Activated CD4-positive, alpha-beta T cell treated with anti-CD3 and anti-CD28 coated beads, Interleukin-2, amount 50 U/mL, for 24 hours (primary cell): ENCODE data around the gene OR6B1.

ENCODE experiments used
- DNase-seq, 2 donors: peaks; one replicate each; pipeline ENCODE4 v3.0.0-alpha.2; 2020; ENCODE audit warnings: low read depth in 1 of 2, low spot score in 1 of 2

Gene OR6B1

DNA sequence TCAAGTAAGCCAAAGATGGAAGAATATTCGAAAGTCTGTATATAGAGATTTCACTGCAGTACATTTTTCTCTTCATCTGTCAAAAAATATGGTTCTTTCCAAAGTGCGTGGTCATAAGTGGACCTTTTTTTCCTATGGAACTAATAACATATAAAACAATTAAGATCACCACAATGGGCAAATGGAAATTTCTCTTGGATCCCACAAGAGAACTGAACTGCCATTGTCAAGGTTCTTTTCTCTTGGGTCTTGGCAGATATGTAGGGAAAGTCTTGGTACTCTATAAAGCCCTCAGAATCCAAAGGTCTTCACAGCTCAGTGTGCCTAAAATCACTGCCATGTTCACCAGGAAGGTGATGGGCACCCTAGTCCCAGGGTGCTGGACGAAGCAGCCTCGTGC lies at the start of gene OR6B1:
OR6B1 (plus strand) TSS at position 301 of the 400 bp plus-strand sequence. CDS start 3,677 bp downstream, outside the sequence.
- no peak for DNase-seq

DNA sequence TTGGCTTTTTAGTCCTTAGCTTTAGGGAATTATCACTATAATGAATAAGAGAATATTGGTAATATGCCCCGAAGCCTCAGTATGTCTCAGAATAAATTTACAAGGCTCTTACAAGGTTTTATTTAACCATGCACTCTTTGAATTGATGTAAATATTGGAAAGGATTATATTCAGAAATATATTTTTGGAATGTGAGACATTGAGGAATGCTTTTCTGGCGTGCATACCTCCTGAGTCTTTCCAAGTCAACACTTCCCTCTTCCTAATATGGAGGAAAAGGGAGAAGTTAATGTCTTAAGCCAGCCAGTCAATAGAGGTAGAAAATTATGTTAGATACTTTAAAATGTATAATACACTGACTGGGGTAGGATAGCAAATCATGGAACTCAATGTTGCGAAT lies 46.7 kb upstream of the OR6B1 start:
- no peak for DNase-seq

DNA sequence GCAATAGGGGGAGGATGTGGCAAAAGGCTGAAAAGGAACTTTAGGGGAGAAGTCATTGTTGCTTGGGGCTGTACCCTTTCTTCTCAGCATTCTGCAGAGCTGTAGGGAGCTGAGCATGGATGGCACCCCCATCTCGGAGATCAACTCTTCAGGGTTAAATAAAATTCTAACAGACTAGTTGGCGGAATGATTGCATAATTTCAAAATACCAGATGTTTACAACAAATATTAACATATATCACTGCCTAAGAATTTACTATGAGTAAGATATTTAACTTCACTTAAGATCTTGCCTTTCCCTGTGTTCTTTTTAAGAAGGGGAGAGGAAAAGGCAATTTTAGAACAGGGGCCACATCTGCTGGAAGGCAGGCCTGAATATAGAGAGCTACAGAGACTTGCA lies 46.0 kb upstream of the OR6B1 start:
- DNase-seq: no peak

DNA sequence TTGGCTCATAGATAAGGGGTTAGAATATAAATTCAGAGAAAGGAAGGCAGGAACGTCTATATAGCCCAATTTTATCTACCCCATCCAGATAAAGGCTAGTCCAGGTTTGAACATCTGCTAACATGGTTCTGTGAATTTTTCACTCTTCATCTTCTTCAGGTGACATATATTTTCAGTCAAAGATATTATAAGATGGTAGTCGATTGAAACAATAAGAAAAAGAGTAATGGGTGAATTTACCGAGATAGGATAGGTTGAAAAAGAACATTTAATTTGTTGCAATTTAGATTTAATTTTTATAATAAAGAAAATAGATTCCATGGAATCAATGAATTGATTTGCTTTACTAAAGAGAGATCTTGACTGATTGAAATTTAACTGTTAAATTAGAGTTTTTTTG lies 45.6 kb upstream of the OR6B1 start, which contains the start of gene OR2F1:
OR2F1 (plus strand) TSS at position 301 of the 400 bp plus-strand sequence. CDS start 5,127 bp downstream, outside the sequence.
- DNase-seq: no peak

DNA sequence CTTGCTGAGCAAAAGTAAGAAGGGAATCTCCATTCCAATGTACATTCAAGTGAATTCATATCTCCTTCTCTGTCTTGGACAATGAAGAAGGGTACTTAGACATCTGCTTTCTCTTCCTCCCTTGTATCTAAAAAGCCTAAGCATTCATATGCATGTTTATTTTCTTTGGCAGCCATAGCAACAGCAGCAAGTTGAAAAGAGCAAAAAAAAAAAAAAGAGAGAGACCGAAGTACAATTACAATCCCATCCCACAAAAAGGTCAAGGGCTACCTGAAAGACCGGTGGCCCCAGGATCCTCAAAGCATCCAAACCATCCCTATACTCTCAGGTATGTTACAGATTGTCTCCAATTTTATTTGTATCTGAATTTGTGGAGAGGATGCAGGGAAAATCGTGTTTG lies 41.3 kb upstream of the OR6B1 start:
- DNase-seq: no peak

DNA sequence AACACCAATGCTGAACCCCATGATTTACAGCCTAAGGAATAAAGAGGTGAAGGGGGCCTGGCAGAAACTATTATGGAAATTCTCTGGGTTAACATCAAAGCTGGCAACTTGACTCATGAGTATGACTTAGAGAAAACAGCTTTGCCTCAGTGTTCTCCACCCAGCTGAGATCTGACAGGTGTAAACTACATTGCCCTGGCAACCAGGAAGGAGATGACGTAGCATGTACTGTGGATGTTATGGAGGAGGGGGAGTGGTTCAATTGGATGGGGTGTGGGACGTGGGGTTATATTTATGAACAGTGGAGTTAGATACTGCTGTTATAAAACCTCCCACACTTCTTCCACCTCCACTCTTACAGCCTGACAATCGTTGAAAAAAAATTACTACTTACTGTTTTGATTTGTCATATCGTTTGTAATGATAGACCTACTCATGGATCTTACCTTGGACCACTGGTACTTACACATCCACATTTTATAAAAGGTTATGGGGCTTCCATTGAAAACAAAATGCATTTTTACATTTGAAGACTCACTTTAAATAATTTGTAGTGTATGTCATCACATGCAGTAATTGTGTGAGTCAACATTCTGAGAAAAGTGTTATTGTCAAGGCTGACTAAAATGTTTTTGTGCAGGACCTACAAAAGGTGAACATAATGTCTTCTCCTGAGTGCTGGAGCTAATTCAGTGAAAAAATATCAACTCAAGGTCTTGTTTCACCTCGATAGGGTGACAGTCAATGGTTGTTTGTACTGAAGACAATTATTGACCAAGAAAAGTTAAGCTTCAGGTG lies 39.1 kb upstream of the OR6B1 start:
- DNase-seq: no peak

DNA sequence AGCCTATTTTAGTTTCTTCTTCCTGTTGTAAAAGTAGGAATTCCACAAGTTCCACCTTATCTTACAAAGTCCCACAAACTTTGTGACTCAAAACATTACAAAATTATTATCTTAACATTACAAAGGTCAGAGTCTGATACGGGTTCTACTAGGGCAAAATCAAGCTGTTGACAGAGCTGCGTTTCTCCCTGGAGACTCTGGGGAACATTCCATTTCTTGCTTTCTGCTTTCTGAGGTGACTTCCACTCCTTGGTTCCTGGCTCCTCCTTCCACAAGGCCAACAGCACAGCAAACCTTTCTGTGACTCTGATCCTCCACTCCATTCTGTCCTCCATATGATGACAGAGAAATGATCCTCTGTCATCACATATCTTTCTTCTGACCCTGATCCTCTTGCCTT lies 34.8 kb upstream of the OR6B1 start:
- no peak for DNase-seq

DNA sequence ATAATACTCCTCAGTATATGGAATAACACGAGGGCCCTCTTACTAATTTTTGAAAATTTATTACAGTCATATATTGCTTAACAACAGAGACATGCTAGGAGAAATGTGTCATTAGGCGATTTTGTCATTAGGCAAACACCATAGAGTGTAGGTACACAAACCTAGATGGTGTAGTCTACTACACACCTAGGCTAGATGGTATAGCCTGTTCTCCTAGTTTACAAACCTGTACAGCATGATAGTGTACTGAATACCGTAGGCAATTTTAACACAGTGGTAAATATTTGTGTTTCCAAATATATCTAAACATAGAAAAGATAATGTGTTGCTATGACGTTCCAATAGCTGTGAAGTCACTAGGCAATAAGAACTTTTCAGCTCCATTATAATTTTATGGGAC lies 32.7 kb upstream of the OR6B1 start:
- DNase-seq: no peak

DNA sequence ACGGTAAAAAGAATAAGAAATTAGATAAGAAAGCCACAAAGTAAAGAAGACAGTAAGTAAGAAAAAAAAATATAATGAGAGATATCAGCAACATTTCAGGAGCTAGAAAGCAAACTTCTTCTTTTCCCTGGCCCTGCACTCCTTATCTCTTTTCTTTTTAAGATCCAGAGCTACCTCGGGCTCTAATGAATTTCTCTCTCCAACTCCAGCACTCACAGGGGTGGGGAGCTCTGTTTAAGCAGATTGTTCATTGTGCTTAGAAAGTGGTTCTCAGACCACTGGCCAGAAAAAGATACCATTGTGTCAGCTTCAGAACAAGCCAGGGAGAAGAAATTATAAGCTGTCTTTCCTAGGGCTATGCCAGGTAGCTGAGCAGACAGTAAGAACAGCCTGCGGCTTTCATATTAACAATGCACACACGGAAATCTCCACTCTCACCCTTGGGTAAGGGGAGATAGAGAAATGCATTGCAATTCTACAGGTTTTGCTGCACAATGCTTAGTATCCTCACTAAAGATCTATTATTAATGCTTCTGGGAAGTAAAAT lies 26.2 kb upstream of the OR6B1 start:
- DNase-seq: no peak

DNA sequence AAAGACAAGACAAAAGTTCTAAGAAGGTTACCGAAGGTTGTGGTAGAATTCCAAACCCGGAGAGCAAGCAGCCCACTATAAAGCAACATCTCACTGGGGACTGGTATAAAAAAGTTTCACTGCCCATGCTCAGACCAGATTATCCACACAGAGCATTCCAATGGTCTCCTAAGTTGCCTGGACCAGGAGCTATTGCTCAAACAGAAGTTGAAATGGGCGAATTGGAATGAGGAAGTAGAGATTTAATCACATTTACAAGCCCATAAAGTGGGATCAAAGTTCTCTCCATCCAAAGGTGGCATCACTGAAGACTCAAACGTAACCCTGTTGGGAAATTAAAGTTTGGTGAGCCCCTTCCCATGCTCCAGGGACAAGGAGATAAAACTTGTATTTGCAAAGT lies 25.7 kb upstream of the OR6B1 start:
- DNase-seq: no peak

DNA sequence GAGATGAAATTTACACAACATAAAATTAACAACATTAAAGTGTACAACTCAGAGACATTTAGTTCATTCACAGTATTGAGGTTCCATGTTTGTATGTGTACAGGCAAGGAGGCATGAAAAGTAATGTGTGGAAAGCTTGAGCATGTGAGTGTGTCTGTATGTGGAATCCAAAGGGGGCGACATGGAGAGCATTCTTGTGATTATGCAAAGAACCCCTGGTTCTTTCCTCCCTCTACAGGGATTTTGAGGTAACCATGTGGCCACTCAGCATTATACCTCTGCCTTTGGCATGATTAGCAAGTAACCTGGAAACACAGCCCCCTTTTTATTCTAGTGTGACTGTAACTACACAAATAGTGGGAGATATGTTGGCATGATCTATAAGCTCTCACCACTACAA lies 24.5 kb upstream of the OR6B1 start:
- no peak for DNase-seq

DNA sequence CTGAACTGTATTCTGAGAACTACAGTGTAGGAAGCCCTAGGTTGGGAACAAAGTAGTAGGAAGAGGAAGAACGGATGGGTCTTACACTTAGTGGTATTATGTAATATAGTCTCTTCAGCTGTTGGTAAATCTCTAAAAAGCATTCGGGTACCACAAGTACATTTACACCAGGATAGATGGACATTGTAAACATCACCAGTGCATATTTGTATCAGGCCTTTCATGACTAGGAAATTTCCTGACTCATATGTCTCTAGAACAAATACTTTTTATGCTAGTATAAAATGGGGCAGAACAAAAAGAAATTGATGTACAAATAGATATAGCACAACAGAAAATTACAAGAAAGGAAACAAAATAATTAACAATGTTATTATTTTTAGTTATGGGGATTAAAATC lies 21.5 kb upstream of the OR6B1 start:
- no peak for DNase-seq

DNA sequence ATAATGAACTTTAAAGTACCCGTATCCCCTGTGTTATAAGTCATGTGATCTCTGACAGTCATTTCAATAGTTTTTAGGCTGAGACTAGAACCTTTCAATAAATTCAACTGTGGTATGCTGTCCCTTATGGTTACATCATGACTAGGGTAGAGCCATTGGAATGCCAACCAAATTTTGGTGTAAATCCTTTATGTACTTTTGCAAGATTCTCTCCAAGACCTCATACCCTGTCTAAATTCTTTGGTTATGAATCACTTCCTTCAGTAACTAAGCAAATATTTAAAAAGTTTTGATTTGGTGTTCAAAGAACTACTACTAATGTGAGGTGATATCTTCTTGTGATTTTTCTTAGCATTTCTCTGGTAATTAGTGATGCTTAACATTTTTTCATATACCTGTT lies 20.8 kb upstream of the OR6B1 start:
- DNase-seq: no peak

DNA sequence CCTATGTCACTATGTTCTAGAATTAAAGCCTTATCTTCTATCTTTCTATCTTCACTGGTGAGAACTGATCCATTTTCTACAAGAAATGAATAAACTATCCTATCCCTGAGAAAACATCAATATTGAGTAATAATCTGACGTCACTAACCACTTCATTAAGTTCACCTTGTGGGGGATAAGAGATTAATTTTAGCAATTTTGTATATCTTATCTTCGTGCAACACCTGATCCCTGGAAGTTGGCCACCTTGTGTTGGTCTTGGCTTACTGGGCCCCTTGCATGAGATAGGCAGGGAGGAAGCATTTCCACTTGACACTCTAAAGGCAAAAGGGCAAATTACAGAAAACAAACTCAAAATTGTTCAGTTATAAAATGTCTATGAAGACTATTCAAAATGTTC lies 20.1 kb upstream of the OR6B1 start:
- DNase-seq: no peak

DNA sequence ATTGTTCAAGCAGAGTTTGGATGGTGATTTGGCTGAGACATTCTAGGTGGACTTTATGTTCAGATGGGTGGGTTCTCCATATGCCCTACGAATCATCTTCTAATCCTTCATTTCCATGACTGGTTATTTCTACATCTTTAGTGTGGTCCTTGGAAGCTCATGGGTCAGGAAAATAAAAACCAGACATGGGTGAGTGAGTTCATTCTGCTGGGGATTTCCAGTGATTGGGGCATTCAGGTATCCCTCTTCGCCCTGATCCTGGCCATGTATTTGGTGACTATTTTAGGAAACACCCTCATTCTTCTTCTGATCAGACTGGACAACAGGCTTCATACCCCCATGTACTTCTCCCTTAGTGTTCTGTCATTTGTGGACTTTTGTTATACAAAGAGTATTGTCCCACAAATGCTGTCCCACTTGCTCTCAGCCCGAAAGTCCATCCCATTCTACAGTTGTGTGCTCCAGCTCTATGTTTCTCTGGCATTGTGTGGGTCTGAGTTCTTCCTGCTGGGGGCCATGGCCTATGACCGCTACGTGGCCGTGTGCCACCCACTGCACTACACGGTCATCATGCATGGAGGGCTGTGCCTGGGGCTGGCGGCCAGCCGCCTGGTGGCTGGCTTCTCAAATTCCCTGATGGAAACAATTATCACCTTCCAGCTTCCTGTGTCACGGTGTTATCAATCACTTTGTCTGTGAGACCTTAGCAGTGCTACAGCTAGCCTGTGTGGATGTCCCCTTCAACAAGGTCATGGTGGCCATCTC lies 19.2 kb upstream of the OR6B1 start:
- no peak for DNase-seq

DNA sequence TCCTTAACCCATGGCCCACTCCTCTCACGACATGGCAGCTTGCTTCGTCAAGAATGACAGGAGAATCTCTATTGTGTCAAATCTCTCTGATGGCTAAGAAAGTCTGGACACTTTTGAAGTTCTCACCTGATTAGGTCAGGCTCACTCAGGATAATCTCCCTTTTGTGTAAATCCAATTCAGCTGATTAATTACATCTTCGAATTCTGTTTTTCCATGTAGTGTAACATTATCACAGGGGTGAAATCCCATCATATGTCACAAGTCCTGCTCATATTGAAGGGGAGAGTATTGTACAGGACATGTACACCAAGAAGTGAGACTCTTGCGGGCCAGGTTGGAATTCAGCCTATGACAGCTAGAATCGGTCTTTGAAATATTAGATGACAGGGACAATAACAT lies 16.2 kb upstream of the OR6B1 start:
- no peak for DNase-seq

DNA sequence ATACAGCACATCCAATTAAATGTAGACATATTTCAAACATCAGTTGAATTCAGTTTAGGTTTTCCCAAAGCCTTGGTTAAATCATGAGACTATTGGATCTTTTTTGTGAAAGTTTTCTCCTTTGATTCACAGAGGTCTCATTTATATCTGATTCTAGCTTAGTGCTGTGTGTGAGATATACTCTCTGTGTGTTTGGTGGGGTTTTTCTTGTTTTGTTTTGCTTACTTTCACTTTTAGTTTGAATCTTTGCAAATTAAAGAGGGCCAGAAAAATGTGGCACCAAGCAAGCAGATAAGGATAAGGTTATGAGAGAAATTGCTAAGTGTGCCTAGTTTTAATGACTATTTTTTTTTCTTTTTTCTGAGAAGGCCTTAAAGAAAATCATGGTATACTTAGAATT lies 12.6 kb upstream of the OR6B1 start:
- no peak for DNase-seq

DNA sequence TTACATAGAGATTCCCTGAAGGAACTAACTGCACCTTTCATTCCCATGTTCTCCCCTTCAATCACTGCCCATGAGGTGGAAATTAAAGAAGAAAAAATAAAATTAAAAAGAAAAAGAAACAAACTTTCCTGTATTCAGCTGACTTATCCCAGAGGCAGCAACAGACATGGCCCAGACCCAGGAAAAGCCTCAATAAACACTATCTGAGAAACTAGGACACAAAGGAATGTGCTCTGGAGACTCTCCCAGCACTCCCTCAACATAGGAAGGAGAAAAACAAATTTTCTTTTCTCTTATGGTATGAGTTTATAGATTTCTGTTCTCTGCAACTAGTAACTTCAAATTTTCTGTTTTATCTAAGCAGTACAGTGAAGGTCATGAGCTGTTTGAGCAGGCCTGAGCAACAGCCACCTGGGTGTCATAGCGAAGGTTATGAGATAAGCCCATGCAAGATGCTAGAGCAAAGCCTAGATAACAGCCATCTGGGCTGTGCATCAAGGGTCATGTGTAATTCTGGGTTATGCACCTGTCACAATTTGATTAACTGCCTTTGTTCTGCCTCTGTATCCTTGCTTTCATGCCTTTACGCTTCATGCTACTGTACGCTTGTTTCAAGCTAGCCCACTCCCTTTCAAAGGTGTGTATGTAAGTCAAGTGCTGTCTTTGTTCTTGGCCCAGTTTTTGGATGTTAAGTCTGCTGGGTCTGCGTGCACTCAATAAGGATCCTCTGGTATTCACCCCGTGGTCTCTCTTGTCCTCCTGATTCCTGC lies 11.0 kb upstream of the OR6B1 start:
- DNase-seq: no peak

DNA sequence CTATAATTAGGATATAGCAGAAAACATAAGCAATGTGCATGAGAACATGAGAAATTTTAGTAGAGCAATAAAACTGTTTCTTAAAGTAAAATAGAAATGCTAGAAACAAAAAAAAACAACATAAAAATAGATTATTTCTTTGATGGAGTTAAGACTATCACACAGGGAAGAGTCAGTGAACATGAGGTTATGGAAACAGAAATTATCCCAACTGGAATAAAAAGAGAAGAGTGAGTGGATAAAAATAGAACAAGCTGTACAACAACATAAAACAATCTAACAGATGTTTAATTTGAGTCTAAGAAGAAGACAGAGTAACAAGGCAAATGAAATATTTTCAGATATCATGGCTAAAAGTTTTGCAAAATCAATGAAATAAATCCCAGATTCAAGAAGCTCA lies 7.5 kb upstream of the OR6B1 start:
- DNase-seq: no peak

DNA sequence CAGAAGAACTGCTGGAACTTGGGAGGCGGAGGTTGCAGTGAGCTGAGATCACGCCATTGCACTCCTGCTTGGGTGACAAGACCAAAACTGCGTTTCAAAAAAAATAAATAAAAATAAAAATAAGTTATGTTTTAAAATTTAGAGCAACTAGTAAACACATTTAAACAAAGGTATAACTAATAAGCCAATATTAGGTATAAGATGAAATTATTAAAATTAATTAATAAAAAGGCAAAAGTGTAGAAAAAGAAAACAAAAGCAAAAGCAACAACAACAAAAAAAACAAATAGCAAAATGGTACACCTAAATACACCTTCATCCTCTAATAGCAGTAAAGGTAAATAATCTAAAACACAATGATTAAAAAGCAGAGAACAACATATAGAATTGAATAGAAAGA lies 6.2 kb upstream of the OR6B1 start:
- DNase-seq: no peak

DNA sequence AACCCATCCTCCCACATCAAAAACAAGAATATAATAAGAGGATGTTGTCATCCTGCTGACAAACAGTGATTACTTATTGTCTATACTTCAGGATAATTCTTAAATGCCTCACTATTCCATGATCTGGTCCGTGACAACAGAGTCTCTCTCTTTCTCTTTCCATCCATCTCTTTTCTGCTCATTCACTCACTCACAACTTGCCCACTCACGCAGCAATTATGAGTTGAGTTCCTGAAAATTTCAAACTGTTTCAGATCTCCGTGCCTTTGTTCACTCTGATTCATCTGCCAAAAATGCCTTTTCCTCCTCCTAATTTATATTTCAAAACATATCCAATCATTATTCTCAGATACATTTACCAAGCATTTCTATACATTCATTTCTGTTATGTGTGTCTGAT lies 1.4 kb downstream of the OR6B1 start:
- no peak for DNase-seq

DNA sequence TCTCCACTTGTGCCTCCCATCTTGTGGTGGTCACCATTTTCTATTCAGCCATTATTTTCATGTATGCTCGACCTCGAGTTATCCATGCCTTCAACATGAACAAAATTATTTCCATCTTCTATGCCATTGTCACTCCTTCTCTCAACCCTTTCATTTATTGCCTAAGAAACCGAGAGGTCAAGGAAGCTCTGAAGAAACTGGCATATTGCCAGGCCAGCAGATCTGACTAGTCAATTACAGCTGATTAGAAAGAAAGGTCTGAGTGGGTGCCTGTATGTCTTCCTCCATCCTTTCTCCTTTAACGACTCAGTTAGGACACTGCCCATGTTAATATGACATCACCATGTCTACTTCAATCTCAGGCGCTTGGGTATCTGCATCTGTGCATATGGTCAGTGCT lies 4.6 kb downstream of the OR6B1 start:
- no peak for DNase-seq
